Parathyroid adenoma (tissue), 2 donors: ENCODE results near the gene CD34.

Source experiments
- H2AFZ ChIP-seq: fragments of 300-600 bp; sonication (generic); one replicate; pipeline ENCODE4 v1.7.0; 2017; ENCODE audit warnings: antibody characterized with exemption, mild to moderate bottlenecking
- H3K27ac ChIP-seq: fragments of 300-600 bp; sonication (generic); one replicate; pipeline ENCODE4 v1.7.0; 2017
- H3K27me3 ChIP-seq: fragments of 300-600 bp; sonication (generic); one replicate; pipeline ENCODE4 v1.7.0; 2017; ENCODE audit warnings: low read length; ENCODE audit not compliant: control insufficient read depth, insufficient read depth
- H3K36me3 ChIP-seq: fragments of 300-600 bp; sonication (generic); one replicate; pipeline ENCODE4 v1.7.0; 2017; ENCODE audit warnings: low read length; ENCODE audit not compliant: control insufficient read depth, insufficient read depth
- H3K4me1 ChIP-seq: fragments of 300-600 bp; sonication (generic); one replicate; pipeline ENCODE4 v1.7.0; 2017; ENCODE audit warnings: control low read depth
- H3K4me2 ChIP-seq: fragments of 300-600 bp; sonication (generic); one replicate; pipeline ENCODE4 v1.7.0; 2017; ENCODE audit warnings: low read length
- H3K4me3 ChIP-seq: fragments of 300-600 bp; sonication (generic); one replicate; pipeline ENCODE4 v1.7.0; 2017; ENCODE audit warnings: low read depth, low read length
- H3K79me2 ChIP-seq: fragments of 300-600 bp; sonication (generic); one replicate; pipeline ENCODE4 v1.7.0; 2017; ENCODE audit warnings: control low read depth
- H3K9ac ChIP-seq: fragments of 300-600 bp; sonication (generic); one replicate; pipeline ENCODE4 v1.7.0; 2017; ENCODE audit warnings: mild to moderate bottlenecking
- H3K9me3 ChIP-seq: fragments of 300-600 bp; sonication (generic); one replicate; pipeline ENCODE4 v1.7.0; 2017; ENCODE audit warnings: low read length; ENCODE audit not compliant: control insufficient read depth
- CTCF ChIP-seq: fragments of 300-600 bp; sonication (generic); IDR thresholded peaks from one replicate; pipeline ENCODE4 v1.7.0; 2017; ENCODE audit warnings: antibody characterized with exemption, mild to moderate bottlenecking
- donor health status: primary hyperparathyroidism.

CD34 gene

GRCh38 chr1:207836591-207837347, 74.2 kb downstream of the CD34 start:
- Histone ChIP-seq H3K27me3 (no peaks in the 10 kb centered on the region), H3K27ac (peak overlapping the region; percentile 11), H3K36me3 (no peaks in the 10 kb centered on the region), H2AFZ (no peak overlapping the region), H3K9me3 (no peaks in the 10 kb centered on the region), H3K9ac (no peak overlapping the region), H3K4me3 (no peak overlapping the region), H3K79me2 (peaks cover 69% of the 10 kb centered on the region), H3K4me2 (no peak overlapping the region), H3K4me1 (peaks cover 9% of the 10 kb centered on the region)
- TF ChIP-seq CTCF: no peak

- TF ChIP-seq CTCF: no peak
- Histone ChIP-seq H3K27ac (no peak overlapping the region), H3K4me3 (no peak overlapping the region), H3K9ac (no peak overlapping the region), H3K9me3 (no peaks in the 10 kb centered on the region), H3K27me3 (no peaks in the 10 kb centered on the region), H3K4me2 (no peak overlapping the region), H3K79me2 (peaks cover 70% of the 10 kb centered on the region), H2AFZ (no peak overlapping the region), H3K36me3 (no peaks in the 10 kb centered on the region), H3K4me1 (peaks cover 9% of the 10 kb centered on the region)
These were observed 75.0 kb downstream of the CD34 start for GRCh38 chr1:207835958-207836357.

- no peak overlapping the region for H3K9ac ChIP-seq
- no peak overlapping the region for H3K4me2 ChIP-seq
- peaks cover 8% of the 10 kb centered on the region for H3K4me1 ChIP-seq
- peaks cover 62% of the 10 kb centered on the region for H3K79me2 ChIP-seq
- H3K27ac ChIP-seq: no peak overlapping the region
- TF ChIP-seq CTCF: no peak
- H3K36me3 ChIP-seq: no peaks in the 10 kb centered on the region
- H3K4me3 ChIP-seq: no peak overlapping the region
- H3K27me3 ChIP-seq: no peaks in the 10 kb centered on the region
- H2AFZ ChIP-seq: no peak overlapping the region
- no peaks in the 10 kb centered on the region for H3K9me3 ChIP-seq
These were observed 76.8 kb downstream of the CD34 start for GRCh38 chr1:207833956-207834660.

GRCh38 chr1:207833381-207833780, 77.5 kb downstream of the CD34 start:
- no peaks in the 10 kb centered on the region for H3K27me3 ChIP-seq
- H3K9me3 ChIP-seq: no peaks in the 10 kb centered on the region
- H3K9ac ChIP-seq: no peak overlapping the region
- H3K4me3 ChIP-seq: no peak overlapping the region
- H3K27ac ChIP-seq: peak overlapping the region; percentile 15
- H3K36me3 ChIP-seq: no peaks in the 10 kb centered on the region
- H3K4me2 ChIP-seq: no peak overlapping the region
- no peak overlapping the region for H2AFZ ChIP-seq
- peaks cover 57% of the 10 kb centered on the region for H3K79me2 ChIP-seq
- H3K4me1 ChIP-seq: peaks cover 6% of the 10 kb centered on the region
- TF ChIP-seq CTCF: no peak
